Hepatic stellate cell (primary cell): ENCODE measurements around the gene SELENBP1.
A peak's percentile ranks its signal among the peaks of the same experiment; 100 is the strongest.
"Not testable (repeated sequence)": the region's sequence is repeated elsewhere in the genome, so short reads cannot be mapped to it uniquely, and the experiment has no call there.

Source experiments
- DNase-seq: peaks from one replicate; pipeline ENCODE4 v3.0.0; 2011; ENCODE audit warnings: low spot score

Gene SELENBP1

GRCh38 chr1:151377150-151377884, 4.8 kb upstream of the SELENBP1 start:
- no peak for DNase-seq

GRCh38 chr1:151373196-151373595, 691 bp upstream of the SELENBP1 start:
- DNase-seq = no peak

- peak; percentile 51 for DNase-seq
These were observed 991 bp downstream of the SELENBP1 start for GRCh38 chr1:151371370-151372057.

DNA sequence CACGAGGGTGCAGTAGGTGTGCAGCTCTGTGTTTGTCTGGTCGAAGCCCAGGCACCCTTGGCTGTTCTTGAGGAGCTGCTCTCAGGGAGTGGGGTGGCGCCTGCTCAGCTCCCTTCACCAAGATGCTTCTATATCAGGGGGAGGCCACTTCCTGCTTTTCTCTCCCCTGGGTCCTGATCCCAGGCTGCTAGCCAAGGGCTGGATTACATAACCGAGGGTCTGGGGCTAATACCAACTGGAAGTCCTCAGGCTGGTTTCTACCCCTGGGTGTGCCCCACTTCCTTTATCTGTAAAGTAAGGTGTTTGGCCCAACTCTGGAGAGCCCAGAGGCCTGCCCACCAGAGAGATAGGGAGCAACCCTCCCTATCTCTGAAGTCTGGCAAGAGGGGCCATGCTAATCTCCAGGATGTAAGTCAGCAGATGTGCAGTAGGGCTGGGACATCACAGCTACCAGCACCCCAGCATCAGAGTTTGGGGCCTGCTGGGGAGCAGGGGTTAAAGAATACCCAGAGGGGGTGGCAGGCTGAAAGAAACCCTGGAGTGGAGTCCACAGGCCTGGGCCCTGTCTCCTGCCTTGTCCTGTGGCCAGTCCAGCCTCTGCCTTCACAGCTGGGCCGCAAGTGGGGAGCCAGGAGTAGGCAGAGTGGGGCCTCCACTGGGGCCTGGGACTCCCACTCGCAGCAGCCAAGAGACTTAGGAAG, 2.1 kb downstream of the SELENBP1 start:
- no peak for DNase-seq

DNA sequence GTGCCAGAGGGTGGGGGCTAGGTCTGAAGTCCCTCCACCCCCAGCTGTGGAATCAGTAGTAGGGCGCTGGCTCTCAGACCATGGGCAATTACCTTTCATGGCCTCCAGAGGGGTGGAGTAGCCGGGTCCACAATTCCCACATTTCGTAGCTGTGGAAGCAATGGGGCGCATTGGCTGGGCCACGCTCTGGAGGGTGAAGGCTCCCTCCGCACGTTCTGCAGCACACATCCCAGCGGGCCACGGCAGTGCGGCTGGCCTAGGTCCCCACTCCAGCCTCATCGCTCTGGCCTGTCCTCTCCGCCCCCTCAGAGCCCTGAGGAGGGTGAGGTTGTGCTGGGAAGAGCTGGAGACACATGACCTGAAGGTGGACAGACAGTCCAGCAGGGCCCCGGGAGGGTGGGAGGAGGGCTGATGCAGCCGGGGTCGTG, 2.9 kb downstream of the SELENBP1 start:
- no peak for DNase-seq

DNA sequence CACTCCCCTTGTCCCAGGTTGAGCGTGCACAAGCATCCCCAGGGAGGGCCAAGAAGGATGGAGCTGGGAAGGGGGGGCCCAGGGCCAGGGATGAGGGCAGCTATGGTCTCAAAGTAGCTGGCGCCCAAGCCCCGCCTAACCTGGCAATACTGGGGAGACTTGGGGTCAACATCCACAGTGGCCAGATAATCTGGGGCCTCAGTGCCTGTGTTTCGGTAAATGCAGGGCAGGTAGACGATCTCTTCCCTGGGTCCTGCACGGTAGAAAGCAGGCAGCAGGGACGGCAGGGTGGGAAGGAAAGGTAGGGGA, 3.2 kb downstream of the SELENBP1 start:
- no peak for DNase-seq

GRCh38 chr1:151368393-151369301, 3.9 kb downstream of the SELENBP1 start:
- DNase-seq = no peak

GRCh38 chr1:151367658-151368392, 4.7 kb downstream of the SELENBP1 start:
- no peak for DNase-seq

GRCh38 chr1:151364996-151365395, 7.5 kb downstream of the SELENBP1 start:
- no peak for DNase-seq

DNA sequence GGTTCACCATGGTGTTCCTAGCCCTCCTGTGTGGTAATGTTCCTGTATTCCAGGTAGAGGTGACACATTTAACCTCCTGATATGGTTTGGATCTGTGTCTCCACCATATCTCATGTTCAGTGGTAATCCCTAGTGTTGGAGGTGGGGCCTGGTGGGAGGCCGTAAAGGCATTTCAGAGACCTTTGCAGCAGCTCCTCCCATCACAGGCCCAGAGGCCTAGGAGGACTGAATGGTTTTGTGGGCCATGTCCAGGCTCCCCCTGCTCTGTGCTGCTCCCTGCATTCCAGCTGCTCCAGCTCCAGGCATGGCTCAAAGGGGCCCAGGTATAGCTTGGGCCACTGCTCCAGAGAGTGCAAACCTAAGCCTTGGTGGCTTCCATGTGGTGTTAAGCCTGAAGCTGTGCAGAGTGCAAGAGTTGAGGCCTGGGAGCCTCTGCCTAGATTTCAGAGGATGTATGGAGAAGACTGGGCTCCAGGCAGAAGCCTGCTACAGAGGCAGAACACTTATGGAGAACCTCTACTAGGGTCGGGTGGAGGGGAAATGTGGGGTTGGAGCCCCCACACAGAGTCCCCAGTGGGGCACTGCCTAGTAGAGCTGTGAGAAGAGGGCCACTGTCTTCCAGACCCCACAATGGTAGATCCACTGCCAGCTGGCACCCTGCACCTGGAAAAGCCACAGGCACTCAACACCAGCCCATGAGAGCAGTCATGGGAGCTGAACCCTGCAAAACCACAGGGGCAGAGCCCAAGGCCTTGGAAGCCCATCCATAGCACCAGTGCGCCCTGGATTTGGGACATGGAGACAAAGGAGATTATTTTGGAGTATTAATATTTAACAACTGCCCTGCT, 10.0 kb downstream of the SELENBP1 start:
- DNase-seq = no peak

DNA sequence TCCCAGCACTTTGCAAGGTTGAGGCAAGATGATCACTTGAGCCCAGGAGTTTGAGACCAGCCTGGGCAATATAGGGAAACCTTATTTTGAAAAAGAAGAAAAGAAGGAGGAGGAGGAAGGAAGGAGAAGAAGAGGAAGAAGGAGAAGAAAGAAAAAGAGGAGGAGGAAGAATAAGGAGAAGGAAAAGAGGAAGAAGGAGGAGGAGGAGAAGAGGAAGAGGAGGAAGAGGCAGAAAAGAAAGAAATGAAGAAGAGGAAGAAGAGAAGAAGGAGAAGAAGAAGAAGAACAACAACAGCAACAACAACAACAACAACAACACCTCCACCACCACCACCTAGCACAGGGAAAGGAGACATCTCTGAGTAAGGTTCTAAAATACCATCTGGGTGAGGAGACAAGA, 10.6 kb downstream of the SELENBP1 start:
- DNase-seq = no peak

GRCh38 chr1:151356696-151357095, 15.8 kb downstream of the SELENBP1 start:
- no peak for DNase-seq

DNA sequence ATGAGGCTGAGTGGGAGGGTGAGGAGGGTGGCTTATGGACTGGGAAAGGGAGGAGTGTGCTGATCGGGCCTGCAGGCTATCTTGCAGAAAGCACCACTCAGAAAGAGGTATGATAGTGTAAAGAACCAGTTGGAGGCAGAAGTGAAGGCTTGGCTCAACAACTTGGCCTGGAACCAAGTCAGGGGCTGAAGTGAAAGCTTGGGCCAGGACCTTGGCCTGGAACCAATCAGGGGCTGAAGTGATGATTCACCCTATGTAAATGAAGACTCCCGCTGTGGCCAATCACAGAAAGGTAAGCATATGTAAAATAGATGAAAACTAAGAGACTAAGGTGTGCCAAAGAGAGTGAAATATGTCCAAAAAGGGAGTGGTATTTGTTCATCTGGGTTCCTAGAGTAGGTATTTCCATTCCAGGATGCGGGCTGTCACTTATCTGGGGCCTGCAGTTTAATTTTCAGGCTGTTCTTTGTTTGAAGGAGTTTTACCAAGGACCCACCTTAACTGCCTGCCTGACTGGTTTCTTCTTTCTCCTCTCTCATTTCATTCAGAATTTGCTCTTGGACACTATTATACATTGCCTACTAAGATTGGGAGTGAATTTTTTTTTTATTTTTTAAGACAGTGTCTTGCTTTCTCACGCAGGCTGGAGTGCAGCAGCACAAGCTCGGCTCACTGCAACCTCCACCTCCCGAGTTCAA, 20.3 kb downstream of the SELENBP1 start:
- no peak for DNase-seq

DNA sequence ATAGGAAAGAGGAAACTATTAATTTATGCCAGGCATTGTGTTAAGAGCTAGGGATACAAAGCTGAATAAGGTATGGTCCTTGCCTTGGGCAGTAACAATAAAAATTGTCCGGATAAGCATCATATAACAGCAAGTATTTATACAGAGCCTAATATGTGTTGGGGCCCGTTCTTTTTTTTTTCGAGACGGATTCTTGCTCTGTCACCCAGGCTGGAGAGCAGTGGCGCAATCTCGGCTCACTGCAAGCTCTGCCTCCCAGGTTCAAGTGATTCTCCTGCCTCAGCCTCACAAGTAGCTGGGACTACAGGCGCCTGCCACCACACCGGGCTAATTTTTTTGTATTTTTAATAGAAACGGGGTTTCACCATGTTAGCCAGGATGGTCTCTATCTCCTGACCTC, 22.2 kb downstream of the SELENBP1 start:
- not testable (repeated sequence) for DNase-seq

DNA sequence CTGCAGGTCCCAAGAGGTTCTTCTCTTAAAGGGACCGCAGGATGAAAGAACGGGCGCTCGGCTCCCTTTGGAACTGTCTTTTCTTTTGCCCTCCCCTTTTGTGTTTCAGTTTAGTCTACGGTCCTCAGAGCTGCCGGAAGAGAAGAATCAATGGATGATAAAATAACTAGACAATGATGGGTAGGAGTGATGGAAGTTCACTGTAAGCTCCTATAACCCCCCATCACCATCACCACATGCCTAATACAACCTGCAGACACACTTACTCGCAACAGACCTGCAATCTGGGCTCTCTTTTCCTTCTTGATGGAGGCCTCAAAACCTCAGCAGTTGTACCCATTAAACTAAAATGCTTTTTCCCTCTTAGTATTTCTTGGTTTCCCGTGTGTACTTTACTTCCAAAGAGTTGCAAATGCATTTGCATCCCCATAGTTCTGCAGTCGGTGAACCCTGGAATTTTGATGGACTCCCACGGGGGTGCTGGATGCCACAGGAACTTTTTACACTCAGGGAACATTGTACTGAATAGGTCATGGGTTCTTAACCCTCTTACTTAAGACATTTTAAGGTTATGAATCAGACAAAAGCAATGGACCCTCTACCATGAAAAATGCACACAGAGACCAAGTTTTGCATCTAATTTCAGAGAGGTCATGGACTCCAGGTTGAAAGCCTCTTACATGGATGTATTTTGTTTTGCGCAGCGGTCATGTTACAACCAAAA, 24.8 kb downstream of the SELENBP1 start:
- no peak for DNase-seq

- peak; percentile 96 for DNase-seq
These were observed 25.6 kb downstream of the SELENBP1 start, which contains the start of gene RFX5 for GRCh38 chr1:151346769-151347522. Gene RFX5 (minus strand): TSS chr1:151347252. CDS start chr1:151346320, 932 bp downstream.

- DNase-seq = no peak
These were observed 26.3 kb downstream of the SELENBP1 start for GRCh38 chr1:151346082-151346768.

DNA sequence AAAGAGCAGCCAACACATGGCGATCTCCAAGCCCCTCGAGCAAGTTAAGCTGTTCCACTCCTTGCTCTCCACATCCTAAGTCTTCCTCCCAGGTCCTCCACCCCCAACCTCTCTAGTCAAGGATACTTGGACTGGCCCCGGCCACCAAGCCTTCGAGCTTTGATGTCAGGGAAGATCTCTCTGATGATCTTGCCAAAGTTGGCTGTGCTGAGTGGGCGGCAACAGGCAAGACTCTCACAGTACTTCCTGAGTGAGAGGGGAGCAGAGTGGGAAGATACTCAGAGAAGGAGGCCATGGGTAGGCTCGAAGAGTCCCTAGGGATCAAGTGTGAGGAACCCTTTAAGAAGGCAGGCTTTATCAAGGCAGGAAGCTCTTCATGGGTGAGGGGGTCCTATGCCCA, 28.2 kb downstream of the SELENBP1 start:
- DNase-seq = no peak
